CD4-positive, alpha-beta T cell (primary cell): Measurements from ENCODE around the gene WWOX. TPM values are rescaled to one million over a fixed set of nuclear protein-coding genes. Genes with fewer than 3 reads are reported as not detected.

Source experiments
- ATAC-seq: fragments of 200-7000 bp; cut with Tn5 transposase; one replicate; pipeline ENCODE4 v1.10.0; 2022; ENCODE audit warnings: mild to moderate bottlenecking; ENCODE audit not compliant: poor library complexity
- CTCF ChIA-PET: fragments of 350-600 bp; sonication (Branson Sonifier 250); formaldehyde crosslinking; loops from one replicate; lab custom pipeline; 2021; ENCODE audit warnings: antibody characterized with exemption, inconsistent platforms; lab: Charles Lee
- POLR2A ChIA-PET: fragments of 350-600 bp; sonication (Branson Sonifier 250); formaldehyde crosslinking; loops from one replicate; lab custom pipeline; 2021; ENCODE audit warnings: antibody characterized with exemption, inconsistent platforms; lab: Charles Lee
- DNase-seq, 14 experiments: peaks; one replicate each; pipeline ENCODE4 v3.0.0-alpha.2; 2013 to 2020; ENCODE audit warnings: mixed read lengths in 2 of 14
- H3K27ac ChIP-seq, 2 donors: one replicate each; pipeline versions ENCODE4 v1.5.1 to v1.7.0; 2013; ENCODE audit warnings: low read length in 2 of 2, low read depth in 1 of 2, mild to moderate bottlenecking in 1 of 2
- H3K27me3 ChIP-seq, 2 experiments: 1 replicate in 1 of 2; 2 replicates in 1 of 2; pipeline versions ENCODE4 v1.6.1 to v1.7.0; 2013; ENCODE audit warnings: low read length in 2 of 2, control low read depth in 1 of 2, mild to moderate bottlenecking in 1 of 2, moderate library complexity in 1 of 2; ENCODE audit not compliant: insufficient read depth in 2 of 2, control insufficient read depth in 1 of 2
- H3K36me3 ChIP-seq: one replicate; pipeline ENCODE4 v1.6.1; 2013; ENCODE audit warnings: low read length, control low read depth; ENCODE audit not compliant: insufficient read depth
- H3K4me1 ChIP-seq: one replicate; pipeline ENCODE4 v1.6.1; 2013; ENCODE audit warnings: low read length, control low read depth; ENCODE audit not compliant: insufficient read depth
- H3K4me3 ChIP-seq: one replicate; pipeline ENCODE4 v1.5.1; 2013; ENCODE audit warnings: mild to moderate bottlenecking, low read length, moderate library complexity
- H3K9me3 ChIP-seq, 2 experiments: 1 replicate in 1 of 2; 2 replicates in 1 of 2; pipeline versions ENCODE4 v1.6.1 to v1.7.0; 2013; ENCODE audit warnings: low read length in 2 of 2, mild to moderate bottlenecking in 2 of 2, control low read depth in 1 of 2, moderate library complexity in 1 of 2; ENCODE audit not compliant: control insufficient read depth in 1 of 2, insufficient read depth in 1 of 2
- H3K27ac Mint-ChIP-seq: one replicate; pipeline ENCODE4 v1.8.0; 2020; ENCODE audit warnings: mixed read lengths
- H3K27me3 Mint-ChIP-seq: one replicate; pipeline ENCODE4 v1.8.0; 2021; ENCODE audit warnings: mixed read lengths
- H3K36me3 Mint-ChIP-seq: one replicate; pipeline ENCODE4 v1.8.0; 2021; ENCODE audit warnings: low read depth, mixed read lengths
- H3K4me1 Mint-ChIP-seq: one replicate; pipeline ENCODE4 v1.8.0; 2021; ENCODE audit warnings: low read depth, mixed read lengths
- H3K4me3 Mint-ChIP-seq: one replicate; pipeline ENCODE4 v1.8.0; 2020; ENCODE audit warnings: mild to moderate bottlenecking, mixed read lengths
- H3K9me3 Mint-ChIP-seq: one replicate; pipeline ENCODE4 v1.8.0; 2020; ENCODE audit warnings: mixed read lengths
- intact Hi-C, 2 experiments: fragments of 100-400 bp; cut with DNase I in 1 of 2; cut with micrococcal nuclease in 1 of 2; formaldehyde crosslinking; loops; one replicate each; pipeline versions ENCODE4 v1.15.1 to v1.9.0; 2023 to 2025; cut with DNase I, micrococcal nuclease
- total RNA-seq, 174 experiments: library from RNA in 2 of 174; stranded (reverse) in 2 of 174; gene quantifications; one replicate each; pipeline ENCODE4 v1.2.3 and lab custom pipeline; 2021 to 2026
- TF ChIP-seq, protein P1 (sequence below): fragments of 200-600 bp; IDR thresholded peaks from one replicate; pipeline ENCODE4 v1.8.0; 2022; ENCODE audit warnings: antibody characterized with exemption, mild to moderate bottlenecking

Gene WWOX
- total RNA-seq, 2 experiments from 2014 or later = 19.3 to 21.7 TPM

DNA sequence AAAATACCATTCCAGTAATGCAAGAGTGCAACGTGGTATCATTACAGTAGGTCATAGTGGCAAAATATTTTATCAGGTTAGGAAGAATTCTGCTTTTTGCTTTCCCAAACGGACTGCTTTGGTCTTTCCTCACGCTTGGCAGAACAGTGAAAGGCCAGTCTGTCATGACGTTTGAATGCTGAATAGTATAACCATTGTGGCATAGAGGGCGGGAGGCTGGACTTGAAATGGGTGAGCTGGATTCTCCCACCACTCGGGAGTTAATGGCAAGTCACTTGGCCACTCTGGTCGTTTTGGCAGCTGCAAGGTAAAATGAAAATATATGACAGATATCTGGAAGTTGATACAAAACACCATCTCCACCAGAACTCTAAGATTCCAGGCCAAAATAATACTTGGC lies 1109.9 kb downstream of the WWOX start:
- ChIA-PET CTCF (no interaction called here), POLR2A (no interaction called here)
- Mint-ChIP-seq H3K27me3 (no peaks in the 10 kb centered on the region), H3K9me3 (no peaks in the 10 kb centered on the region), H3K27ac (no peak overlapping the region), H3K4me3 (no peak overlapping the region), H3K36me3 (no peaks in the 10 kb centered on the region), H3K4me1 (no peaks in the 10 kb centered on the region)
- Histone ChIP-seq H3K4me1 (no peaks in the 10 kb centered on the region), H3K27ac (no peak overlapping the region), H3K9me3 (no peaks in the 10 kb centered on the region), H3K27me3 (no peaks in the 10 kb centered on the region), H3K36me3 (no peaks in the 10 kb centered on the region), H3K4me3 (no peak overlapping the region)
- intact Hi-C loops = no loop called here
- TF ChIP-seq, protein P1, sequence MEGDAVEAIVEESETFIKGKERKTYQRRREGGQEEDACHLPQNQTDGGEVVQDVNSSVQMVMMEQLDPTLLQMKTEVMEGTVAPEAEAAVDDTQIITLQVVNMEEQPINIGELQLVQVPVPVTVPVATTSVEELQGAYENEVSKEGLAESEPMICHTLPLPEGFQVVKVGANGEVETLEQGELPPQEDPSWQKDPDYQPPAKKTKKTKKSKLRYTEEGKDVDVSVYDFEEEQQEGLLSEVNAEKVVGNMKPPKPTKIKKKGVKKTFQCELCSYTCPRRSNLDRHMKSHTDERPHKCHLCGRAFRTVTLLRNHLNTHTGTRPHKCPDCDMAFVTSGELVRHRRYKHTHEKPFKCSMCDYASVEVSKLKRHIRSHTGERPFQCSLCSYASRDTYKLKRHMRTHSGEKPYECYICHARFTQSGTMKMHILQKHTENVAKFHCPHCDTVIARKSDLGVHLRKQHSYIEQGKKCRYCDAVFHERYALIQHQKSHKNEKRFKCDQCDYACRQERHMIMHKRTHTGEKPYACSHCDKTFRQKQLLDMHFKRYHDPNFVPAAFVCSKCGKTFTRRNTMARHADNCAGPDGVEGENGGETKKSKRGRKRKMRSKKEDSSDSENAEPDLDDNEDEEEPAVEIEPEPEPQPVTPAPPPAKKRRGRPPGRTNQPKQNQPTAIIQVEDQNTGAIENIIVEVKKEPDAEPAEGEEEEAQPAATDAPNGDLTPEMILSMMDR = no peak
- no peak for ATAC-seq
- no peak for DNase-seq

- Mint-ChIP-seq H3K36me3 (no peaks in the 10 kb centered on the region), H3K9me3 (peaks cover 2% of the 10 kb centered on the region), H3K27ac (no peak overlapping the region), H3K4me3 (no peak overlapping the region), H3K4me1 (no peaks in the 10 kb centered on the region), H3K27me3 (no peaks in the 10 kb centered on the region)
- Histone ChIP-seq H3K4me3 (no peak overlapping the region), H3K4me1 (no peaks in the 10 kb centered on the region), H3K27ac (no peak overlapping the region), H3K9me3 (no peaks in the 10 kb centered on the region), H3K36me3 (no peaks in the 10 kb centered on the region), H3K27me3 (no peaks in the 10 kb centered on the region)
- ChIA-PET POLR2A (no interaction called here), CTCF (no interaction called here)
- no peak for DNase-seq
- intact Hi-C loops = no loop called here
- TF ChIP-seq, protein P1 = no peak
- ATAC-seq = no peak
These were observed 1111.2 kb downstream of the WWOX start for GRCh38 chr16:79210607-79211006.

DNA sequence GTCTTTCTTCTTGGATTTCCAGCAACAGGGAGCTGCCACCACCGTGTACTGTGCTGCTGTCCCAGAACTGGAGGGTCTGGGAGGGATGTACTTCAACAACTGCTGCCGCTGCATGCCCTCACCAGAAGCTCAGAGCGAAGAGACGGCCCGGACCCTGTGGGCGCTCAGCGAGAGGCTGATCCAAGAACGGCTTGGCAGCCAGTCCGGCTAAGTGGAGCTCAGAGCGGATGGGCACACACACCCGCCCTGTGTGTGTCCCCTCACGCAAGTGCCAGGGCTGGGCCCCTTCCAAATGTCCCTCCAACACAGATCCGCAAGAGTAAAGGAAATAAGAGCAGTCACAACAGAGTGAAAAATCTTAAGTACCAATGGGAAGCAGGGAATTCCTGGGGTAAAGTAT lies 1112.1 kb downstream of the WWOX start:
- Mint-ChIP-seq H3K9me3 (peaks cover 7% of the 10 kb centered on the region), H3K36me3 (peaks cover 7% of the 10 kb centered on the region), H3K27me3 (no peaks in the 10 kb centered on the region), H3K4me1 (no peaks in the 10 kb centered on the region), H3K27ac (no peak overlapping the region), H3K4me3 (no peak overlapping the region)
- Histone ChIP-seq H3K36me3 (no peaks in the 10 kb centered on the region), H3K4me1 (no peaks in the 10 kb centered on the region), H3K27ac (no peak overlapping the region), H3K9me3 (no peaks in the 10 kb centered on the region), H3K27me3 (no peaks in the 10 kb centered on the region), H3K4me3 (no peak overlapping the region)
- no peak for DNase-seq
- CTCF ChIA-PET = no interaction called here
- intact Hi-C loops = no loop called here
- no peak for ATAC-seq
- POLR2A ChIA-PET = no interaction called here
- TF ChIP-seq, protein P1 = no peak
